HS-5 (cell line): ENCODE results near the gene CFLAR.
"Not testable (repeated sequence)": the region's sequence is repeated elsewhere in the genome, so short reads cannot be mapped to it uniquely, and the experiment has no call there.

Experiments used
- DNase-seq: peaks from one replicate; pipeline ENCODE4 v3.0.0-alpha.2; 2012; ENCODE audit warnings: low read depth

Gene CFLAR

GRCh38 chr2:201149064-201149820, 33.3 kb downstream of the CFLAR start:
- DNase-seq, result peak; percentile 88

- peak; percentile 68 for DNase-seq
These were observed 33.8 kb downstream of the CFLAR start for GRCh38 chr2:201149821-201150165.

DNA sequence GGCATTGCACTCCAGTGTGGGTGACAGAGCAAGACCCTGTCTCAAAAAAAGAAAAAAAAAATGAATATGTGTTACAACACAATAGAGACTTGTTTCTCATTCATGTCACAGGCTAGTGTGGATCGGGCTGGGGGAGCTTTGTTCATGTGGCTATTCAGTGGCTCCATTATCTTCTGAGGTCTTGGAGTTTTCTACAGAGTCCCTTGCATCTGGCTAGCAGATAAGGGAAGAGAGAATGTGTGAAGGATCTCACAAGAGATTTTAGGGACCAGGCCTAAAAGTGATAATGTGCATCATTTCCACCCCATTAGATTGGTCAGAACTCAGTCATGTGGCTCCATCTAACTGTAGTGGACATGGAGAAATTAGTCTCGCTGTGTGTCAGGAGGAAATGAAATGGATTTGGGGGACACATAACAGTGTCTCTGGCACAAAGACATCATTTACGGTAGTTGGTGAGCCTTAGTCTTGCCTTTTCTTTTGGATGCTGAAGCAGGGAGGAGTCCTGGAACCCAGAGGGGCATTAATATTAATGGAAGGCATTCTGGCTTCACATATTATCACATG, 34.6 kb downstream of the CFLAR start:
- DNase-seq, result no peak

- DNase-seq, result peak; percentile 99
These were observed 35.4 kb downstream of the CFLAR start for GRCh38 chr2:201151127-201151981.

GRCh38 chr2:201152517-201152916, 36.6 kb downstream of the CFLAR start:
- no peak for DNase-seq

GRCh38 chr2:201152999-201153815, 37.2 kb downstream of the CFLAR start:
- no peak for DNase-seq

GRCh38 chr2:201154615-201155399, 38.8 kb downstream of the CFLAR start:
- DNase-seq, result no peak

GRCh38 chr2:201156036-201156435, 40.1 kb downstream of the CFLAR start:
- no peak for DNase-seq

DNA sequence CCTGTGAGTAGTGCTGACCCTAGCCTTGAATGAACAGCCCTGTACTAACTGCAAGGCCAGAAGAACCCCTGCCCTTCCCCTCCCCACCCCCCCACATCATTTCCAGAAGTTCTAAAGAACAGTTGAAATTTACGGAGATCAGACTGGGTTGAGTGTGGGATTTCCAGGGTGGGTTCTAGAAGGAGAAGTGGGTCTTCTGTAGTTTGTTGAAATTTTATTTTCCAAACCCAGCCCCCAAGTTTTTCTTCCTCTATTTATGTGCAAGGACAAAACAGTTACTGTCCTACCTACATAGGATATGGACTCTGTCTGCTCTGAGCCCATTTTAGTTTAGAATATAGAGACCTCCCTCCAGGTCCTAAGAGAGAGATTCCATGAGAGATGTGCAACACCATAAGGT, 40.7 kb downstream of the CFLAR start:
- no peak for DNase-seq

DNA sequence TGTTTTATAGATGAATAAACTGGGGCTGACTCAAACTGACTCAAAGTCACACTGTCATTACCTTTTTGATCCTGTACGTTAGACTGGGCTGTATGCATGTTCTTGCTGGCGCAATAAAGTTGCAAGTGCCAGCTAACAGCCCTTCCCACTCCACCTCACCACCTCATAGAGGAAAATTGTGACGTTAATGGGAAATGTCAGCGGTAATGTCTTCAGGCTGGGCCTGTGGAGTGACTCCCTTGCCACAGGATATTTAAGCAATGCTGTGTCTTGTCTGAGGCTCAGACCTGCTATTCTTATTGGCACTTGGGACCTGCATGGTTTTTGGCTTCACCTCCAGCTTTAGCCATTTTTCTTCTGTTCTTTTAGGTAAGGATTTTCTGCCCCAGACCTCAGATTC, 41.7 kb downstream of the CFLAR start:
- DNase-seq, result no peak

DNA sequence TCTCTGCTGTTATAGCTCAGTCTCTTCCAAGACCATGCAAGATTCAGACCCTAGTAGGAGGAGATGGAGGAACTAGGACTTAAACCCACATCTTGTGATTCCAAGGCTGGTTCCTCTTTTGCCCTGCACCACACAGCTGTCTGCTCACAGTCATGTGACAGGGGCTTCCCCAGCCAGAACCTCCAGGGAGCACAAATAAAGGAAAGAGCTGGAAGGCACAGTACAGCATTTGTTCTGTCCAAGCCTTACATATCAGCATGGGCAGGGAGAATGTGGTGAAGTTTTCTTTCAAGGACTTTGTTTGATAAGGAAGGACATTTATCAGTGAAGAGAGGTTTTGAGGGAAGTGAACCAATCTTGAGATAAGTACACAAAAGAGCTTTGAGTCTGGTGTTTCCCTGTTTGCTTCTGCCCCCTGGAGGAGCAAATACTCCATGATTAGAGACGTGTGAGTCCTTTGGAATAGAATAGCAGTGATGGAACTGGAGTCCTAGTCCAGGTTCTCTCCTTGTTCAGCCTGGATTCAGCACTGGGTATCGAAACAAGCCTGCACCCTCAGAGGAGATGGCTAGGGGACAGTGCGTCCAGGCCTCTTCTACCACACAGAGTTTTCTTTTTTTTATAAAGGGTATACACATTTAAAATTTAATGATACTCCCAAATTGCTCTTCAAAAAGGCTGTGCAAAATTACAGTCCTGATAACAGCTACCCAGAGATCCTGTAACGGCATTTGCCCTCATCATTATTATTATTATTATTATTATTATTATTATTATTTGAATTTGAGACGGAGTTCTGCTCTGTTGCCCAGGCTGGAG, 42.4 kb downstream of the CFLAR start:
- peak; percentile 61 for DNase-seq

GRCh38 chr2:201164166-201164565, 48.2 kb downstream of the CFLAR start:
- DNase-seq, result no peak

DNA sequence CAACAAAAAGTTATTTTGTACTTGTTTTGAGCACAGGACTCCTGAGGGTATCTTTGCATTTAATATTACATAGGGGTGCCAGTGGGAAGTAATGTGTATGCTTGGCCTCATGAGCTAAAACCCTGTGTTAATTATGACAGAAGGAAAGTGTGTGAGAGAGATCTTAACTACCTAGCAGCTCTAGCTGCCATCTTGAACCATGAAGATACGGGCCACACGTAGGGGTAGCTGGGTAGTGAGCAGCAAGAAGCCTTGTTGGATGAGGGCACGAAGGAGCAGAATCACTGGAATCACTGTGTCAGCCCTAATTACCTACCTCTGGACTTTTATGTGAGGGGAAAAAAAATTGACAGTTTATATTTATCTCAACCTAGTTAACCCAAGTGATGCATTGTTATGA, 51.6 kb downstream of the CFLAR start:
- no peak for DNase-seq

DNA sequence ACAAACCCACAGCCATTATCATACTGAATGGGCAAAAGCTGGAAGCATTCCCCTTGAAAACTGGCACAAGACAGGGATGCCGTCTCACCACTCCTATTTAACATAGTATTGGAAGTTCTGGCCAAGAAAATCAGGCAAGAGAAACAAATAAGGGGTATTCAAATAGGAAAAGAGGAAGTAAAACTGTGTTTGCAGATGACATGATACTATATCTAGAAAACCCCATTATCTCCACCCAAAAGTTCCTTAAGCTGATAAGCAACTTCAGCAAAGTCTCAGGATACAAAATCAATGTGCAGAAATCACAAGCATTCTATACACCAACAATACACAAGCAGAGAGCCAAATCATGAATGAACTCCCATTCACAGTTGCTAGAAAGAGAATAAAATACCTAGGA, 52.5 kb downstream of the CFLAR start:
- not testable (repeated sequence) for DNase-seq

- DNase-seq, result no peak
These were observed 55.4 kb downstream of the CFLAR start for GRCh38 chr2:201171259-201171814.

- DNase-seq, result no peak
These were observed 56.3 kb downstream of the CFLAR start for GRCh38 chr2:201172279-201172678.

DNA sequence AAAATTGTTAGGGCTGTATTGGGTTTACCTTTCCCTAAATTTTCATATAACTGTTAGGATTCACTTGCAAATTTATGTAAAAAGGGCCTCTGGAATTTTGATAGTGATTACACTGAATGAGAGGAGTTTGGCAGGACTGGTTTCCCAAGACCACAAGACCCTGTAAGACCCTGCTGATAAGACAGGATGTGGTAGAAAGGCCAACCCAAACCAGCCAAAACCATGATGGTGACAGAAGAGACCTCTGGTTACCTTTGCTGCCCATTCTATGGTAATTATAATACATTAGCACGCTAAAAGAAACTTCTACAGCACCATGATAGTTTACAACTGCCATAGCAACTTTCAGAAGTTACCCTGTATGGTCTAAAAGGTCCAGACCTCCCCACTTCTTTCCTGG, 58.7 kb downstream of the CFLAR start:
- DNase-seq, result no peak

DNA sequence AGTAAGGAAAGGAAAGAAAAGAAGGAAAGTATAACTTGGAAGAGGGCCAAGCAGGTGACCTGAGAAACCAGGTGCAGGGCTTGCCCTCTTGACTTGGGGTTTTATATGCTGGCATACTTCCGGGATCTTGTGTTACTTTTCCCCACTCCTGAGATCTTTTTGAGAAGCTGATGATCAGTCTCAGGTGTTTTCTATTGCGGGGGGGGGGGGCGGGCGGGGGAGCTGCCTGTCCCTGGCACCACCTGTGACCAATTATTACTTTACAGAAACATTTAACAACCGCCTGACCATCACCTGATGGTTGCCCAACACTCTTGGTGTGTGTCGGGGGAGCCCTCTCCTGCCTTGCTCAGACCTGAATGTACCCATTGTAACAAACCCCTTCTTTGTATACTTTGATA, 60.1 kb downstream of the CFLAR start:
- DNase-seq, result no peak

DNA sequence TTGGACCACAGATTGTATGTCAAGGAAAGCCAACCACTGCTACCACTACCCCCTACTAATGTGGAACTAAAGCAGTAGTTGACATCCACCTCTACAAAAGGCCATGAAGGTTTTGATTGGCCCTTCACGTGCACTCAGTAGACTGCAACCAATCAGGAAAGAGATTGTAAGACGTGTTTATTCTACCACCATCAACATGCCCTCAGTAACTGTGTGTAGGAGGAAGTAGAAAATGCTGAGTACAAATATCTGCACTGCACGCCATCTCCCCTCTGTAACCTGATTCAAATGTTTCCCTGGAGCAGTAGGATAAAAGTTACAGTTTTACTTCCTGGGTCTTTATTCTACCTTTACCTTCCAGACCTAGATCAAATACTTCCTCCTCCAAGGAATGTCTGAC, 64.0 kb downstream of the CFLAR start:
- no peak for DNase-seq

DNA sequence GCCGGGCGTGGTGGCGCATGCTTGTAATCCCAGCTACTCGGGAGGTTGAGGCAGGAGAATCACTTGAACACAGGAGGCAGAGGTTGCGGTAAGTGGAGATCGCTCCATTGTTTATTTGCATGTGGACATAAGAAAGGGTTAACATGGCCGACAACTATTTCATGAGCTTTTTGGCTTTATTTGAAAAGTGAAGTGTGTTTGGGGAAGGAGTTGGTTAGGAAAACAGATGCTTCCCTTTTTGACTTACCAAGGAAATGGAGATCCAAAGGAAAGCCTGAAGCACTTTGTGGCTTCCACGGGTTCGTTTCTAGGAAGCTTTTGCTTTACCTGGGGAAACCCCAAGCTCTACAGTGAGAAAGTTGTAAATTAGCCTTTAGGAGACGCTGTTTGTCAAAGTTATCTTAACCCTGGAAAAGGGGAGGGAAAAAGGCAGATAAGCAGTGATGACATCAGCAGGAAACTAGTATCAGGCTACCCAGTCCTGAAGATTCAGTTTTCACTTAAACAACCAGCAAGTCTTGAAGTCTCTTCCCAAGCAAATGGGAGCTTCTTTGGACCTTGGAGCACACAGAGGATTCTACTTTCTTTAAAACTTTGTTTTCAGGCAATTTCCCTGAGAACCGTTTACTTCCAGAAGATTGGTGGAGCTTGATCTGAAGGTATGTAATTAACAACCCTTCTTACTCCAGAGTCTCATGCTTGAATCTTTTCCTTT, 66.8 kb downstream of the CFLAR start, which contains the start of gene CASP10:
TSS of gene CASP10 (plus strand) at position 492 of the 715 bp plus-strand sequence. CDS start 2,637 bp downstream, outside the sequence.
- DNase-seq, result peak; percentile 33
